ENCODE results near the gene CCDC77. TPM values are rescaled to one million over a fixed set of nuclear protein-coding genes. Genes with fewer than 3 reads are reported as not detected.
"Not testable (repeated sequence)": the region's sequence is repeated elsewhere in the genome, so short reads cannot be mapped to it uniquely, and the experiment has no call there.

Gene CCDC77
- total and polyA plus RNA-seq, 7 donors = 2.8 to 7.8 (median 3.9) TPM

GRCh38 chr12:418432-418831 is 17.0 kb downstream of the CCDC77 start:
- intact Hi-C loops (cut with DNase I) = no loop called here
- peaks cover 0 to 56% of the 10 kb centered on the region in 2 donors for H3K36me3 ChIP-seq (ENCODE audit: insufficient read depth in 1 of 2, low read depth in 1 of 2)
- no peaks in the 10 kb centered on the region for H3K9me3 ChIP-seq
- ATAC-seq (no peak), DNase-seq (no peak)
- TF ChIP-seq CTCF (IDR thresholded peaks at IDR 0.05) = no peak
- 94 to 97% (median 95%) methylated on average over 6 of the region's 6 CpGs for WGBS, 3 donors
- no peaks in the 10 kb centered on the region for H3K27me3 ChIP-seq (ENCODE audit: insufficient read depth in 3 of 3, low read length in 2 of 3)
- no peak overlapping the region for H3K27ac ChIP-seq
- no peak overlapping the region for H3K4me3 ChIP-seq
- H3K4me1 ChIP-seq = no peaks in the 10 kb centered on the region

- TF ChIP-seq CTCF (IDR thresholded peaks at IDR 0.05) = no peak
- 92 to 95% (median 94%) methylated on average over 3 of the region's 3 CpGs for WGBS, 3 donors
- Histone ChIP-seq H3K27ac (no peak overlapping the region), H3K9me3 (no peaks in the 10 kb centered on the region), H3K36me3 (ENCODE audit: insufficient read depth in 1 of 2, low read depth in 1 of 2) (peaks cover 0 to 40% of the 10 kb centered on the region in 2 donors), H3K27me3 (ENCODE audit: insufficient read depth in 3 of 3, low read length in 2 of 3) (no peaks in the 10 kb centered on the region), H3K4me3 (no peak overlapping the region), H3K4me1 (no peaks in the 10 kb centered on the region)
- no peak for DNase-seq
- intact Hi-C loops (cut with DNase I) = no loop called here
- no peak for ATAC-seq
These were observed 21.1 kb downstream of the CCDC77 start for GRCh38 chr12:422526-422925.

- intact Hi-C loops (cut with DNase I); H3K4me3 ChIP-seq; ATAC-seq; DNase-seq; H3K27ac ChIP-seq; H3K9me3 ChIP-seq; H3K27me3 ChIP-seq (ENCODE audit: insufficient read depth in 3 of 3, low read length in 2 of 3); H3K4me1 ChIP-seq: not testable (repeated sequence)
- H3K36me3 ChIP-seq (ENCODE audit: insufficient read depth in 1 of 2, low read depth in 1 of 2) = peaks cover 0 to 68% of the 10 kb centered on the region in 2 donors
- WGBS, 3 donors = 94 to 98% (median 98%) methylated on average over 2 of the region's 2 CpGs
These were observed 34.3 kb downstream of the CCDC77 start for GRCh38 chr12:435737-436136.

- ATAC-seq = peak in 2 of 4 donors; percentile 61 to 72
- DNase-seq = no peak
- no peak overlapping the region for H3K4me3 ChIP-seq
- peaks cover 0 to 29% of the 10 kb centered on the region in 2 donors for H3K36me3 ChIP-seq (ENCODE audit: insufficient read depth in 1 of 2, low read depth in 1 of 2)
- H3K4me1 ChIP-seq = no peaks in the 10 kb centered on the region
- H3K27ac ChIP-seq = no peak overlapping the region
- H3K27me3 ChIP-seq (ENCODE audit: insufficient read depth in 3 of 3, low read length in 2 of 3) = no peaks in the 10 kb centered on the region
- peak; percentile 79 for TF ChIP-seq CTCF (IDR thresholded peaks at IDR 0.05)
- intact Hi-C loops (cut with DNase I) = loop anchor here (2.0 kb wide), 1 partner anchor 104 kb away; no protein-coding TSS in a partner anchor
- 57 to 61% (median 58%) methylated on average over 16 of the region's 16 CpGs for WGBS, 3 donors
- H3K9me3 ChIP-seq = no peaks in the 10 kb centered on the region
These were observed 40.9 kb downstream of the CCDC77 start for GRCh38 chr12:442235-442884.

GRCh38 chr12:447141-447540 is 45.7 kb downstream of the CCDC77 start:
- no peak for DNase-seq
- Histone ChIP-seq H3K4me3 (no peak overlapping the region), H3K27ac (no peak overlapping the region), H3K4me1 (no peaks in the 10 kb centered on the region), H3K9me3 (no peaks in the 10 kb centered on the region), H3K27me3 (ENCODE audit: insufficient read depth in 3 of 3, low read length in 2 of 3) (no peaks in the 10 kb centered on the region), H3K36me3 (ENCODE audit: insufficient read depth in 1 of 2, low read depth in 1 of 2) (no peaks in the 10 kb centered on the region)
- no peak for TF ChIP-seq CTCF (IDR thresholded peaks at IDR 0.05)
- no peak for ATAC-seq
- intact Hi-C loops (cut with DNase I) = loop anchor here in 1 of 2 donors (5.0 kb wide), 1 partner anchor 575 kb away; no protein-coding TSS in a partner anchor
- WGBS, 3 donors = 88 to 98% (median 98%) methylated on average over 1 of the region's 1 CpG

Data from psoas muscle (tissue), 8 donors.